Naive B cell (primary cell): ENCODE results near the gene TMPRSS13. TPM values are rescaled to one million over a fixed set of nuclear protein-coding genes. Genes with fewer than 3 reads are reported as not detected.
"Not testable (repeated sequence)": the region's sequence is repeated elsewhere in the genome, so short reads cannot be mapped to it uniquely, and the experiment has no call there.

Source experiments
- ATAC-seq, 2 donors: fragments of 150-1000 bp; cut with Tn5 transposase; 2 replicates each; pipeline ENCODE4 v1.10.0; 2021; ENCODE audit warnings: low read depth in 2 of 2, mild to moderate bottlenecking in 2 of 2, moderate library complexity in 2 of 2
- DNase-seq: peaks from one replicate; pipeline ENCODE4 v3.0.0; 2022
- H3K27ac Mint-ChIP-seq, 6 donors: one replicate each; pipeline ENCODE4 v1.8.0; 2020 to 2022; ENCODE audit warnings: mild to moderate bottlenecking in 6 of 6, mixed read lengths in 6 of 6, moderate library complexity in 5 of 6, inconsistent platforms in 2 of 6
- H3K27me3 Mint-ChIP-seq, 3 donors: one replicate each; pipeline ENCODE4 v1.8.0; 2021 to 2022; ENCODE audit warnings: mixed read lengths in 3 of 3, mild to moderate bottlenecking in 1 of 3
- H3K36me3 Mint-ChIP-seq, 2 donors: one replicate each; pipeline ENCODE4 v1.8.0; 2020 to 2022; ENCODE audit warnings: mixed read lengths in 2 of 2, inconsistent platforms in 1 of 2, mild to moderate bottlenecking in 1 of 2
- H3K4me1 Mint-ChIP-seq, 3 donors: one replicate each; pipeline ENCODE4 v1.8.0; 2020 to 2022; ENCODE audit warnings: mixed read lengths in 3 of 3, inconsistent platforms in 1 of 3, mild to moderate bottlenecking in 1 of 3, moderate library complexity in 1 of 3
- H3K4me3 Mint-ChIP-seq, 8 donors: one replicate each; pipeline ENCODE4 v1.8.0; 2020 to 2022; ENCODE audit warnings: mild to moderate bottlenecking in 8 of 8, mixed read lengths in 8 of 8, moderate library complexity in 8 of 8, inconsistent platforms in 2 of 8
- H3K9me3 Mint-ChIP-seq, 7 donors: one replicate each; pipeline ENCODE4 v1.8.0; 2020 to 2022; ENCODE audit warnings: mixed read lengths in 7 of 7, mild to moderate bottlenecking in 5 of 7, inconsistent platforms in 2 of 7, moderate library complexity in 1 of 7
- polyA plus RNA-seq, 6 donors: library from polyadenylated mRNA; unstranded; fragments of 300-500 nt; fragmentation: Illumina TruSeq; gene quantifications; one replicate each; pipeline ENCODE4 v1.2.3, GENCODE V29; 2021; ENCODE audit warnings: low read depth in 6 of 6

Gene TMPRSS13
- polyA plus RNA-seq, 6 donors from 2014 or later, result 0.24 to 0.87 (median 0.84) TPM; not detected in 1

- Mint-ChIP-seq H3K9me3 (peaks cover 0 to 5% (median 0%) of the 10 kb centered on the region in 7 donors), H3K4me3 (peak overlapping the region in 6 of 8 donors; percentile 9 to 65 (median 54)), H3K36me3 (peaks cover 0 to 9% of the 10 kb centered on the region in 2 donors), H3K27me3 (peaks cover 54 to 84% (median 82%) of the 10 kb centered on the region in 3 donors), H3K4me1 (peaks cover 17 to 38% (median 21%) of the 10 kb centered on the region in 3 donors), H3K27ac (no peak overlapping the region)
- ATAC-seq, result no peak
- no peak for DNase-seq
These were observed 54.8 kb downstream of the TMPRSS13 start for GRCh38 chr11:117874253-117874909.

DNA sequence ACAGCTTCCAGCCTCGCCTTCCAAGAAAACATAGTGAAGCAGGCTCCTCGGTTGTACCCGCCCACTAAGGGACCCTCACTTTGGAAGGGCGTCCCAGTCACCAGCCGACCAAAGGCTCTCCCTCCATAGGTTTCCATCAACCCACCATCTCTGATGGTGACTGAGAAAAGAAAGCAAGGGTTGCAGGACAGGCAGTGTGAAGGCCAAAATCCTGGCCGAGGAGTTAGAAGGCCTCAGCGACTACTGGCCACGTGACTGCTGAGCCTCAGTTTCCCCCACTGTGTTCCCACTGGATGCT lies 55.4 kb downstream of the TMPRSS13 start:
- ATAC-seq, result no peak
- Mint-ChIP-seq H3K36me3 (peaks cover 0 to 5% of the 10 kb centered on the region in 2 donors), H3K4me3 (peak overlapping the region in 2 of 8 donors; percentile 30 to 41)

DNA sequence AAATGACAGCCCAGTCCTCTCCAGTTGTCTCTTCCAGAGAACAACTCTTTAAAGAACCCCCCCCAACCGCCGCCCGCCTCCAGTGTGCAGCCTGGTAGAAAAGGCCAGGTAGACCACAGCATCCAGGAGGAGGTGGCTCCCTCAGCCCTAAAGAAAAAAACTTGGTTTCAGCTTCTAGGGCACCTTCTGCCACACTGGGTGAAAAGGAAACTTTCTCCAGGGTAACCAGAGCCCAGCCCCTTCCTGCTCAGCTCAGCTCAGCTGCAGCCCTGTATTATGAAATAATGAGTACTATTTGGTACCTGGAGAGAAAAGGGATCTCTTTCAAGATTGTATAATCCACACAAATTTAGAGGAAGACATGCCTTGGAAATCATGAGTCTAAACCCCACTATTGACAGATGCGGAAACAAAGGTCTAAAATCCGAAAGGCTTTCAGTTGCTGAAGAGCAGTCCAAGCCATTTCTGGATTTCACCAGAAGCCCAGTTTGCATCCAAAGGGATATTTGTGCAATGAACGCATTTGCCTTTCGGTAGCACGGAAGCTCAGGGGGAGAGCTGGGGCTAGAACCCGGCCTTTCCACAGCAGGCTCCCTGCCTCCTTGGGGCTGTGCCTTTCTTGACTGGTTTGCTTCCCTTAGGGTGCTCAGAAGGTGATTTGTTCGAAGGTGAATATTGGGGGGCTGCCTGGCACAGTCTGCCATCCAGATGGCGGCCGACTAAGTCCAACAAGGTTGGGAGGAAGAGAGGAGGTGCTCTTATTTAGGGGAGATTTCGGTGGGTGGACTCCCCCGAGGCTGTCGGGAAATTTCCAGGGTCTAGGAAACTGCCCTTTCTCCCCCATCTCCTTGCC lies 56.0 kb downstream of the TMPRSS13 start:
- H3K9me3 Mint-ChIP-seq, result peaks cover 0 to 2% (median 0%) of the 10 kb centered on the region in 7 donors
- ATAC-seq, result no peak
- H3K36me3 Mint-ChIP-seq, result no peaks in the 10 kb centered on the region
- H3K4me1 Mint-ChIP-seq, result peaks cover 17 to 38% (median 21%) of the 10 kb centered on the region in 3 donors
- H3K27me3 Mint-ChIP-seq, result peaks cover 48 to 76% (median 74%) of the 10 kb centered on the region in 3 donors
- H3K4me3 Mint-ChIP-seq, result no peak overlapping the region
- H3K27ac Mint-ChIP-seq, result peak overlapping the region in 2 of 6 donors; percentile 43 to 56
- no peak for DNase-seq

More for the DNA sequence above, 55.4 kb downstream of the TMPRSS13 start:
- Mint-ChIP-seq H3K27ac (peak overlapping the region in 1 of 6 donors; percentile 56), H3K27me3 (peaks cover 50 to 80% (median 77%) of the 10 kb centered on the region in 3 donors), H3K4me1 (peaks cover 17 to 38% (median 21%) of the 10 kb centered on the region in 3 donors), H3K9me3 (peaks cover 0 to 3% (median 0%) of the 10 kb centered on the region in 7 donors)
- no peak for DNase-seq

- DNase-seq (no peak), ATAC-seq (no peak)
- no peak overlapping the region for H3K4me3 Mint-ChIP-seq
- H3K36me3 Mint-ChIP-seq, result no peaks in the 10 kb centered on the region
- no peaks in the 10 kb centered on the region for H3K9me3 Mint-ChIP-seq
- H3K27ac Mint-ChIP-seq, result no peak overlapping the region
- H3K27me3 Mint-ChIP-seq, result peaks cover 46 to 76% (median 67%) of the 10 kb centered on the region in 3 donors
- H3K4me1 Mint-ChIP-seq, result peaks cover 17 to 35% (median 21%) of the 10 kb centered on the region in 3 donors
These were observed 56.7 kb downstream of the TMPRSS13 start for GRCh38 chr11:117872420-117872961.

- peak overlapping the region in 1 of 8 donors; percentile 61 for H3K4me3 Mint-ChIP-seq
- no peak overlapping the region for H3K27ac Mint-ChIP-seq
- peaks cover 46 to 69% (median 60%) of the 10 kb centered on the region in 3 donors for H3K27me3 Mint-ChIP-seq
These were observed 57.4 kb downstream of the TMPRSS13 start for GRCh38 chr11:117871784-117872183.

DNA sequence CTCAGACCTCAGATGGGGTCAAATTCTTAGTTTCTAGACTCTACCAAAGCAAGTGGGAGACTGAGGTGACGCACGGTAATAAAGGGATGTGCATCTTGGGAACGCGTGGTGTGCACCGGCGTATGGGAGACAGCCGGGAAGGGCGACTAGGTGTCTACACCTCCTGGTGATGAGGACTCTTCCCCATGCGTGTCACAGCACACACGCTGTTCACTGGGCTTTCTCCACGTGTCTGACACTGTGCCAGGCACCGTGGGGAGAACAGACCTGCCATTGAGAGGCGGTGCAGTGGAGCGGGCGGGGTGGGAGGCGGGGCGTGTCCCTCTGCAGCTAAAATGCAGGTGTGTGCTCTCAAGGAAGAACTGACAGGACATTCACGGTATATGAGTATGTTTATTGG lies 58.0 kb downstream of the TMPRSS13 start:
- Mint-ChIP-seq H3K4me1 (peaks cover 15 to 26% (median 19%) of the 10 kb centered on the region in 3 donors), H3K27me3 (peaks cover 46 to 65% (median 54%) of the 10 kb centered on the region in 3 donors), H3K4me3 (no peak overlapping the region), H3K36me3 (no peaks in the 10 kb centered on the region), H3K27ac (no peak overlapping the region), H3K9me3 (no peaks in the 10 kb centered on the region)
- ATAC-seq (no peak), DNase-seq (no peak)

More at GRCh38 chr11:117871784-117872183, 57.4 kb downstream of the TMPRSS13 start:
- Mint-ChIP-seq H3K36me3 (no peaks in the 10 kb centered on the region), H3K4me1 (peaks cover 17 to 29% (median 21%) of the 10 kb centered on the region in 3 donors), H3K9me3 (no peaks in the 10 kb centered on the region)
- DNase-seq, result no peak
- ATAC-seq, result no peak

GRCh38 chr11:117870103-117870952 lies 58.9 kb downstream of the TMPRSS13 start:
- H3K4me3 Mint-ChIP-seq, result no peak overlapping the region
- H3K4me1 Mint-ChIP-seq, result peaks cover 6 to 18% (median 15%) of the 10 kb centered on the region in 3 donors
- ATAC-seq (no peak), DNase-seq (no peak)
- no peaks in the 10 kb centered on the region for H3K36me3 Mint-ChIP-seq
- peaks cover 42 to 57% (median 52%) of the 10 kb centered on the region in 3 donors for H3K27me3 Mint-ChIP-seq
- no peak overlapping the region for H3K27ac Mint-ChIP-seq
- no peaks in the 10 kb centered on the region for H3K9me3 Mint-ChIP-seq

GRCh38 chr11:117869604-117870003 lies 59.6 kb downstream of the TMPRSS13 start:
- Mint-ChIP-seq H3K36me3 (no peaks in the 10 kb centered on the region), H3K9me3 (no peaks in the 10 kb centered on the region), H3K4me1 (peaks cover 0 to 11% (median 9%) of the 10 kb centered on the region in 3 donors), H3K4me3 (no peak overlapping the region), H3K27ac (no peak overlapping the region), H3K27me3 (peaks cover 36 to 50% (median 49%) of the 10 kb centered on the region in 3 donors)
- ATAC-seq, result no peak
- DNase-seq, result no peak

- no peaks in the 10 kb centered on the region for H3K36me3 Mint-ChIP-seq
- peaks cover 32 to 44% (median 43%) of the 10 kb centered on the region in 3 donors for H3K27me3 Mint-ChIP-seq
- peaks cover 0 to 5% (median 4%) of the 10 kb centered on the region in 3 donors for H3K4me1 Mint-ChIP-seq
- no peaks in the 10 kb centered on the region for H3K9me3 Mint-ChIP-seq
- DNase-seq (no peak), ATAC-seq (no peak)
- no peak overlapping the region for H3K4me3 Mint-ChIP-seq
- no peak overlapping the region for H3K27ac Mint-ChIP-seq
These were observed 60.2 kb downstream of the TMPRSS13 start for GRCh38 chr11:117868815-117869561.

DNA sequence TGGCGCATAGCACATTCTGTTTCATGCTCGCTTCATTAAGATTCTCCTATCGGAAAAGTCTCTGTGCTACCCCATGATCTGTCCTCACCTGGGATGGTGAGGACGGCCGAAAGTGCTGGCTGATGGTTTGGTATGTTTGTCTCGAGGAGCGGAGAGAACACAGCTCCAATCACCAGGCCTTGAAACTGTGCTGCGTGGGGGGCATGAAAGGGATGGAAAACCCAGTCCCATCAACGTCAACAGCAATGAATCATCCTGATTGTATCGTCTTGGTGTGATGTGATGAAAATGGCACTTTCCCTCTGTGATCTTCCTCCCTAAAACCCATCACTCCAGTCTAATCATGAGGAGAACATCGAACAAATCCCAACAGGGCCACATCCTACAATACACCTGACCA lies 61.1 kb downstream of the TMPRSS13 start:
- ATAC-seq (no peak), DNase-seq (no peak)
- H3K27ac Mint-ChIP-seq, result no peak overlapping the region
- H3K4me3 Mint-ChIP-seq, result no peak overlapping the region
- peaks cover 23 to 40% (median 34%) of the 10 kb centered on the region in 3 donors for H3K27me3 Mint-ChIP-seq
- no peaks in the 10 kb centered on the region for H3K36me3 Mint-ChIP-seq
- H3K4me1 Mint-ChIP-seq, result peaks cover 0 to under 1% (median 0%) of the 10 kb centered on the region in 3 donors
- H3K9me3 Mint-ChIP-seq, result no peaks in the 10 kb centered on the region

- no peak for ATAC-seq
- H3K27ac Mint-ChIP-seq, result peak overlapping the region in 2 of 6 donors; percentile 5 to 57
These were observed 62.7 kb downstream of the TMPRSS13 start for GRCh38 chr11:117866526-117866925.

DNA sequence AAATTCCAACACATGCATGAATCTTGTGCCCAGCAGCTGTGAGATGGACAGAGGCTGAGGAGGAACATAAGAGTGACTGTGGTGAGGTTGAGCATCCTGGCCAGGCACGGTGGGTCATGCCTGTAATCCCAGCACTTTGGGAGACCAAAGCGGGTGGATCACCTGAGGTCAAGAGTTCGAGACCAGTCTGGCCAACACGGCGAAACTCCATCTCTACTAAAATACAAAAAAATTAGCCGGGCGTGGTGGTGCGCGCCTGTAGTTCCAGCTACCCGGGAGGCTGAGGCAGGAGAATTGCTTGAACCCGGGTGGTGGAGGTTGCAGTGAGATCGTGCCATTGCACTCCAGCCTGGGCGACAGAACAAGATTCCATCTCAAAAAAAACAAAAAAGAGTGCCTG lies 63.7 kb downstream of the TMPRSS13 start:
- not testable (repeated sequence) for DNase-seq, H3K27ac Mint-ChIP-seq, H3K36me3 Mint-ChIP-seq, ATAC-seq, H3K9me3 Mint-ChIP-seq, H3K4me3 Mint-ChIP-seq, H3K4me1 Mint-ChIP-seq
- H3K27me3 Mint-ChIP-seq, result peaks cover 21 to 29% (median 27%) of the 10 kb centered on the region in 3 donors

More at GRCh38 chr11:117866526-117866925, 62.7 kb downstream of the TMPRSS13 start:
- peaks cover 17 to 34% (median 28%) of the 10 kb centered on the region in 3 donors for H3K27me3 Mint-ChIP-seq
- H3K4me1 Mint-ChIP-seq, result no peaks in the 10 kb centered on the region
- no peak for DNase-seq
- H3K36me3 Mint-ChIP-seq, result no peaks in the 10 kb centered on the region
- H3K4me3 Mint-ChIP-seq, result no peak overlapping the region
- no peaks in the 10 kb centered on the region for H3K9me3 Mint-ChIP-seq
